Left lung (tissue), 10 donors: Measurements from ENCODE around the gene SYCP2L. TPM values are rescaled to one million over a fixed set of nuclear protein-coding genes. Genes with fewer than 3 reads are reported as not detected.

ENCODE experiments used
- ATAC-seq: fragments of 200-7000 bp; cut with Tn5 transposase; one replicate; pipeline ENCODE4 v1.9.1; 2020; ENCODE audit warnings: moderate library complexity
- DNase-seq, 4 donors: peaks; one replicate each; pipeline ENCODE4 v3.0.0-alpha.2; 2013 to 2020
- H3K27ac ChIP-seq, 2 donors: fragments of 200-600 bp; sonication (generic) in 1 of 2; one replicate each; pipeline versions ENCODE4 v1.5.0 to v1.8.0; 2020 to 2021
- H3K27me3 ChIP-seq, 2 donors: fragments of 200-600 bp; sonication (generic) in 1 of 2; one replicate each; pipeline versions ENCODE4 v1.5.0 to v1.8.0; 2020 to 2021
- H3K36me3 ChIP-seq, 2 donors: fragments of 200-600 bp; sonication (generic) in 1 of 2; one replicate each; pipeline versions ENCODE4 v1.5.0 to v1.8.0; 2020 to 2021
- H3K4me1 ChIP-seq, 2 donors: fragments of 200-600 bp; one replicate each; pipeline ENCODE4 v1.8.0; 2021
- H3K4me3 ChIP-seq, 2 donors: fragments of 200-600 bp; sonication (generic) in 1 of 2; one replicate each; pipeline versions ENCODE4 v1.5.0 to v1.8.0; 2020 to 2021; ENCODE audit warnings: mild to moderate bottlenecking in 1 of 2
- H3K9me3 ChIP-seq, 2 donors: fragments of 200-600 bp; sonication (generic) in 1 of 2; one replicate each; pipeline versions ENCODE4 v1.5.0 to v1.8.0; 2020 to 2021
- intact Hi-C, 2 donors: fragments of 100-400 bp; cut with DNase I; formaldehyde crosslinking; loops; one replicate each; pipeline versions ENCODE4 v1.11.2 to v1.14.2; 2022
- polyA plus RNA-seq, 6 donors: library from polyadenylated mRNA; unstranded; fragments of 120-200 nt; gene quantifications; one replicate each; pipeline ENCODE4 v1.2.1, GENCODE V29; 2013; ENCODE audit not compliant: insufficient read length in 6 of 6
- total RNA-seq, 2 donors: library from RNA; stranded (reverse); fragmentation: NEBNext Ultra II Directional; extraction: Animal tissue kit (Norgen Biotek cat#: 25700); gene quantifications; one replicate each; pipeline ENCODE4 v1.2.1, GENCODE V29; 2021
- TF ChIP-seq, protein P1 (sequence below), 2 donors: fragments of 200-600 bp; sonication (generic) in 1 of 2; IDR thresholded peaks; one replicate each; pipeline versions ENCODE4 v1.5.0 to v1.8.0; 2021; ENCODE audit warnings: antibody characterized with exemption in 2 of 2
- donor health status: DM: no; HTN: yes; CAD: no.
- donor health status: DM: no; HTN: no; CAD: no.

Gene SYCP2L
- total and polyA plus RNA-seq, 8 donors: 0.41 to 5.8 (median 4.4) TPM

DNA sequence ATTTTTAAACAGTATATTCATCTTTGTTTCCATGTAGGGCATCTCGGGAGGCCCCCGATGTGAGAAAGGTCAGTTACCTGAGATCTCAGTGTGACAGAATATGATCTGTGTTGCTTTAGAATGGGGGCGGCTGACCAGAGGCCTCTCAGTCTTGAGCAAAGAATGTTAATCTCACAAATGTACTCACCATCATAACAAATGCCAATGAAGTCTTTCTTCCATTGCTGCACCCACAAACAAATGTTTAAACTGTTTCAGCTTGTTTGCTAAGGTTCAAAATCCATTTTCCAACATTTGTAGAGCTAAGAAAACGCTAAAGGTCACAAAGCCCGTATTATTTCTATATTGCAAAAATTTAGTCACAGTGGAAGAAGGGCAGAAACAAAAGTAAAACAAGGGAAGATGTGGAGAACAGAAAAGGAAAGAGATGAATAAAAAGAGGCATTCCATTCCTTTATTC is 125.5 kb downstream of the SYCP2L start:
- no peak for ATAC-seq
- Histone ChIP-seq H3K27me3 (peaks cover 0 to 34% of the 10 kb centered on the region in 2 donors), H3K9me3 (no peaks in the 10 kb centered on the region), H3K36me3 (no peaks in the 10 kb centered on the region), H3K4me1 (no peaks in the 10 kb centered on the region), H3K27ac (no peak overlapping the region), H3K4me3 (no peak overlapping the region)
- no peak for DNase-seq
- TF ChIP-seq, protein P1, sequence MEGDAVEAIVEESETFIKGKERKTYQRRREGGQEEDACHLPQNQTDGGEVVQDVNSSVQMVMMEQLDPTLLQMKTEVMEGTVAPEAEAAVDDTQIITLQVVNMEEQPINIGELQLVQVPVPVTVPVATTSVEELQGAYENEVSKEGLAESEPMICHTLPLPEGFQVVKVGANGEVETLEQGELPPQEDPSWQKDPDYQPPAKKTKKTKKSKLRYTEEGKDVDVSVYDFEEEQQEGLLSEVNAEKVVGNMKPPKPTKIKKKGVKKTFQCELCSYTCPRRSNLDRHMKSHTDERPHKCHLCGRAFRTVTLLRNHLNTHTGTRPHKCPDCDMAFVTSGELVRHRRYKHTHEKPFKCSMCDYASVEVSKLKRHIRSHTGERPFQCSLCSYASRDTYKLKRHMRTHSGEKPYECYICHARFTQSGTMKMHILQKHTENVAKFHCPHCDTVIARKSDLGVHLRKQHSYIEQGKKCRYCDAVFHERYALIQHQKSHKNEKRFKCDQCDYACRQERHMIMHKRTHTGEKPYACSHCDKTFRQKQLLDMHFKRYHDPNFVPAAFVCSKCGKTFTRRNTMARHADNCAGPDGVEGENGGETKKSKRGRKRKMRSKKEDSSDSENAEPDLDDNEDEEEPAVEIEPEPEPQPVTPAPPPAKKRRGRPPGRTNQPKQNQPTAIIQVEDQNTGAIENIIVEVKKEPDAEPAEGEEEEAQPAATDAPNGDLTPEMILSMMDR (IDR thresholded peaks at IDR 0.05): no peak
- intact Hi-C loops: no loop called here

DNA sequence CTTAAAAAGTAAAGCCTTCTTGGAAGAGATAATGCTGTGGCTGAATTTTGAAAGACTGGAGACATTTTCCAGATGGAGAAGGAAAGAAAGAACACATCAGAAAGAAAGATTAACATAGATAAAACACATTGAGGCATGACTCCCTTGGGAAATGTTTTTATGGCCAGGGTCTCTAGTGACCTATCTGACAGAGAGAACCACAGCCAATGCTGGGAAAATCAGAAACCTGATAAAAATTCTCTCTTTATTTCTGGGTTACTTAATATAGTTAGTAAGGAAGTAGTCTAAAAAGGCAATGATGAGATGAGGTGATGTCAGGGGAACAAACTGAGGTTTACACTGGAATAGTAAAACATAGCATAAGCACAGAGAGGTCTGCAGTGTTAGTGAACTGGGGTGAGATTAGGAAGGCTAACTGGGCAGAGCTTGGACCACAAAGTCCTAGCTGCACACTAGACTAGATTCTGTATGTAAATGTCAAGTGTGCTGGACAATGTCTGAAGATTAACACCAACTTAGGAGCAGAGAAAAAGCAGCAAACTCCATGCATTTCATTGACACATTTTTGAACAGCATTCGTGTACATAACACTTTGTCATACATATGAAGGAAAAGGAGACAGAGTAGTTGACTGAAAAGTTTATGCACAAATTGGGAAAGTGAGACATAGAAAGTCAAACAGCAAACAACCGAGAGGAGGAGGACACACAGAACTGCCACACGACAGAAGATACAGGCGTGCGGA is 126.3 kb downstream of the SYCP2L start:
- intact Hi-C loops: no loop called here
- TF ChIP-seq, protein P1 (IDR thresholded peaks at IDR 0.05): no peak
- no peaks in the 10 kb centered on the region for H3K36me3 ChIP-seq
- H3K4me3 ChIP-seq: no peak overlapping the region
- ATAC-seq (no peak), DNase-seq (no peak)
- H3K27ac ChIP-seq: no peak overlapping the region
- H3K4me1 ChIP-seq: no peaks in the 10 kb centered on the region
- no peaks in the 10 kb centered on the region for H3K9me3 ChIP-seq
- peaks cover 0 to 34% of the 10 kb centered on the region in 2 donors for H3K27me3 ChIP-seq

DNA sequence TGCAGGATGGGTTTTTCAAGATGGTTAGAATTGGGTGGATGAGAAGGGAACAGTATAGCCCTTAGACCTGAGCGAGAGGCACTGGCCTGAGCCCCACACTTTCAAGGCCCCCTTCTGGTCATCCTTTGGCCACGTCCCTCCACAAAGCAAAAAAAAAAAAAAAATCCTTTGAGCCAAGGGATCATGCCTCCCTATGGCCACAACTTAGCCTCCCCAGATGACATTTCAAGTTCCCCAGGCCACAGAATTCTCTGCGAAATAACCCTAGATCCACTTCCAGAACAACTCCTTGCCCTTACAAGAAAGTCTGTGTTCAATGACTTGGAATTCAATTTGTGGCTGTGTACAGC is 126.8 kb downstream of the SYCP2L start:
- Histone ChIP-seq H3K9me3 (no peaks in the 10 kb centered on the region), H3K4me1 (no peaks in the 10 kb centered on the region), H3K27me3 (peaks cover 0 to 34% of the 10 kb centered on the region in 2 donors), H3K4me3 (no peak overlapping the region), H3K36me3 (no peaks in the 10 kb centered on the region), H3K27ac (no peak overlapping the region)
- DNase-seq (no peak), ATAC-seq (no peak)
- intact Hi-C loops: no loop called here
- TF ChIP-seq, protein P1 (IDR thresholded peaks at IDR 0.05): no peak

DNA sequence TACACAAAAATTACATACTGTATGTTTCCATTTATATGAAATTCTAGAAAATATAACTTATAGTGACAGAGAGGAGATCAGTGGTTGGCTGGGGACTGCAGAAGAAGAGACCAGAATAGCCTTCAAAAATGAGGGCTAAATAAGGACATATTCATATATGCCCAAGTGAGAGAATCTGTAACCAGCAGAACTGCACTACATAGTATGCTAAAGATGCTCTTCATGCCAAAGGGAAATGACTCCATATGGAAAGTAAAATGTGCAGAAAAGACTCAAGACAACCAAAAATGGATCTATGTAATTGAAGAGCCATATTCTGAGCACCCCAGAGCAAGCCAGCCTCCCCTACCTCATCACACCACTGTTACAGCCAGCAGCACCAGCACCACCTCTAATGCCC is 128.2 kb downstream of the SYCP2L start:
- Histone ChIP-seq H3K27ac (no peak overlapping the region), H3K4me1 (no peaks in the 10 kb centered on the region), H3K9me3 (no peaks in the 10 kb centered on the region), H3K36me3 (no peaks in the 10 kb centered on the region), H3K4me3 (no peak overlapping the region), H3K27me3 (peaks cover 0 to 34% of the 10 kb centered on the region in 2 donors)
- TF ChIP-seq, protein P1 (IDR thresholded peaks at IDR 0.05): no peak
- DNase-seq (no peak), ATAC-seq (no peak)
- intact Hi-C loops: no loop called here

DNA sequence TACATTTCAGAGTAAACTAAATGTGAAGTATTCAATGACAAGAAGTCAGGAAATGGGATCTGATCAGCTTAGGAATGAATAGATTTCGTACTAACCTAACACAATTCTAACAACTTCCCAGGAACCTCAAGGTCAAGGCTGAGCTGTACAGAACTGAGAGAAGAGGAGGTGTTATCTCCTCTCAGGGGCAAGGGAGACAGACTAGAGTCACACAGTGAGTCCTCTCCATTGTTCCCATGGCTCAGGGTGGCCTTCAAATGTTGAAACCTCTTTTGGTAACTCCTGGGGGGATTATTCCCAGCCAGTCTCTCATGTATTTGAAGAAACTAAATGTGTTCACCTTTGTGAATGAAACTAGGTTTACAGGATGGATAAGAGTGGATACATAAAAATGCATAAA is 129.6 kb downstream of the SYCP2L start:
- H3K9me3 ChIP-seq: no peaks in the 10 kb centered on the region
- intact Hi-C loops: no loop called here
- no peak for ATAC-seq
- no peak for DNase-seq
- H3K4me3 ChIP-seq: no peak overlapping the region
- no peak overlapping the region for H3K27ac ChIP-seq
- no peaks in the 10 kb centered on the region for H3K36me3 ChIP-seq
- H3K4me1 ChIP-seq: no peaks in the 10 kb centered on the region
- TF ChIP-seq, protein P1 (IDR thresholded peaks at IDR 0.05): no peak
- peaks cover 0 to 23% of the 10 kb centered on the region in 2 donors for H3K27me3 ChIP-seq
